Measurements from ENCODE around the gene IPO11. TPM values are rescaled to one million over a fixed set of nuclear protein-coding genes. Genes with fewer than 3 reads are reported as not detected.

The IPO11 gene
- total RNA-seq (10 to 100 TPM; 23.9 to 39.3 (median 32.9) TPM), polyA plus RNA-seq (10 to 100 TPM in 1 of 2 donors, 1 to 10 TPM in 1; 7.8 to 11.0 TPM)
- long read RNA-seq, donor 1, full-length matches to known transcripts, result 18 of 38 reads
- long read RNA-seq, donor 1, partial matches to known transcripts, result 12 of 38 reads
- long read RNA-seq, donor 1, other reads (novel, unspliced or antisense), result 8 of 38 reads
- long read RNA-seq, donor 2, full-length matches to known transcripts, result 22 of 41 reads
- long read RNA-seq, donor 2, partial matches to known transcripts, result 9 of 41 reads
- long read RNA-seq, donor 2, other reads (novel, unspliced or antisense), result 10 of 41 reads
- long read RNA-seq, donor 3, full-length matches to known transcripts, result 26 of 49 reads
- long read RNA-seq, donor 3, partial matches to known transcripts, result 13 of 49 reads
- long read RNA-seq, donor 3, other reads (novel, unspliced or antisense), result 10 of 49 reads

GRCh38 chr5:62412549-62413329 lies at the start of gene IPO11:
IPO11 (plus strand) TSS chr5:62412763; CDS start chr5:62437280, 24,517 bp downstream.
- intact Hi-C loops (cut with DNase I), result loop anchor here in 1 of 10 donors (5.0 kb wide), 1 partner anchor 105 kb away; the partner anchor contains the start of gene KIF2A
- H3K9me3 ChIP-seq, result peaks cover 0 to 1% (median 0%) of the 10 kb centered on the region in 11 donors
- peaks cover 0 to 21% (median 13%) of the 10 kb centered on the region in 9 donors for H3K4me1 ChIP-seq
- H3K27ac ChIP-seq, result peak within 1 kb of the TSS in 9 of 10 donors; percentile 54 to 85 (median 66)
- WGBS, 2 donors, result 0% methylated on average over 66 of the region's 66 CpGs
- peak; percentile 98 to 99 for DNase-seq
- TF ChIP-seq CTCF (IDR thresholded peaks at IDR 0.05), result no peak
- H3K4me3 ChIP-seq, result peak within 1 kb of the TSS; percentile 73 to 98 (median 88)
- H3K36me3 ChIP-seq, result no peaks in the 10 kb centered on the region
- peak; percentile 98 to 99 (median 99) for ATAC-seq
- H3K27me3 ChIP-seq, result no peaks in the 10 kb centered on the region

GRCh38 chr5:62369039-62369438 lies 43.5 kb upstream of the IPO11 start:
- Histone ChIP-seq H3K9me3 (peaks cover 0 to 12% (median 0%) of the 10 kb centered on the region in 11 donors), H3K27ac (no peak overlapping the region), H3K27me3 (no peaks in the 10 kb centered on the region), H3K4me1 (no peaks in the 10 kb centered on the region), H3K4me3 (no peak overlapping the region), H3K36me3 (peaks cover 0 to 90% (median 20%) of the 10 kb centered on the region in 9 donors)
- WGBS, 2 donors, result 94 to 99% methylated on average over 2 of the region's 2 CpGs
- no peak for TF ChIP-seq CTCF (IDR thresholded peaks at IDR 0.05)
- no peak for DNase-seq
- ATAC-seq, result no peak
- intact Hi-C loops (cut with DNase I), result no loop called here

- Histone ChIP-seq H3K36me3 (peaks cover 0 to 90% (median 18%) of the 10 kb centered on the region in 9 donors), H3K27me3 (no peaks in the 10 kb centered on the region), H3K9me3 (no peaks in the 10 kb centered on the region), H3K27ac (no peak overlapping the region), H3K4me1 (no peaks in the 10 kb centered on the region), H3K4me3 (no peak overlapping the region)
- TF ChIP-seq CTCF (IDR thresholded peaks at IDR 0.05), result no peak
- DNase-seq (no peak), ATAC-seq (no peak)
- intact Hi-C loops (cut with DNase I), result no loop called here
These were observed 41.2 kb upstream of the IPO11 start for GRCh38 chr5:62371409-62371808.

- no peak for TF ChIP-seq CTCF (IDR thresholded peaks at IDR 0.05)
- no peak for ATAC-seq
- Histone ChIP-seq H3K27ac (no peak overlapping the region), H3K4me1 (no peaks in the 10 kb centered on the region), H3K4me3 (no peak overlapping the region), H3K27me3 (no peaks in the 10 kb centered on the region), H3K36me3 (peaks cover 0 to 91% (median 21%) of the 10 kb centered on the region in 9 donors), H3K9me3 (no peaks in the 10 kb centered on the region)
- 95 to 96% methylated on average over 3 of the region's 3 CpGs for WGBS, 2 donors
- DNase-seq, result no peak
- intact Hi-C loops (cut with DNase I), result no loop called here
These were observed 40.0 kb upstream of the IPO11 start for GRCh38 chr5:62372600-62372999.

Measured in heart right ventricle (tissue), 16 donors.